T1000 (cell line): ENCODE data around the gene RERE.
"Not testable (repeated sequence)": the region's sequence is repeated elsewhere in the genome, so short reads cannot be mapped to it uniquely, and the experiment has no call there.

ENCODE experiments used
- DNase-seq: peaks from one replicate; lab custom pipeline; 2025; ENCODE audit warnings: mixed read lengths; lab: John Stamatoyannopoulos, UW

The RERE gene

GRCh38 chr1:8448911-8449661 lies 368.4 kb downstream of the RERE start:
- no peak for DNase-seq

- not testable (repeated sequence) for DNase-seq
Measured at GRCh38 chr1:8448505-8448904, 368.9 kb downstream of the RERE start.

GRCh38 chr1:8447616-8448150 lies 369.8 kb downstream of the RERE start:
- no peak for DNase-seq

- not testable (repeated sequence) for DNase-seq
Measured at GRCh38 chr1:8446119-8446518, 371.3 kb downstream of the RERE start.

- no peak for DNase-seq
Measured at GRCh38 chr1:8443558-8444194, 373.8 kb downstream of the RERE start.

- no peak for DNase-seq
Measured at GRCh38 chr1:8441426-8441825, 376.0 kb downstream of the RERE start.

GRCh38 chr1:8439015-8439702 lies 378.3 kb downstream of the RERE start:
- DNase-seq, result no peak

- DNase-seq, result no peak
Measured at GRCh38 chr1:8438489-8438888, 379.0 kb downstream of the RERE start.

- DNase-seq, result no peak
Measured at GRCh38 chr1:8437347-8437746, 380.1 kb downstream of the RERE start.

- DNase-seq, result no peak
Measured at GRCh38 chr1:8435569-8436071, 381.8 kb downstream of the RERE start.

- no peak for DNase-seq
Measured at GRCh38 chr1:8434101-8434500, 383.3 kb downstream of the RERE start.

- no peak for DNase-seq
Measured at GRCh38 chr1:8431784-8432183, 385.7 kb downstream of the RERE start.

- DNase-seq, result no peak
Measured at GRCh38 chr1:8431019-8431418, 386.4 kb downstream of the RERE start.

- no peak for DNase-seq
Measured at GRCh38 chr1:8430476-8430875, 387.0 kb downstream of the RERE start.

- DNase-seq, result no peak
Measured at GRCh38 chr1:8429549-8430110, 387.8 kb downstream of the RERE start.

- no peak for DNase-seq
Measured at GRCh38 chr1:8428441-8428840, 389.0 kb downstream of the RERE start.

GRCh38 chr1:8427986-8428385 lies 389.5 kb downstream of the RERE start:
- no peak for DNase-seq

GRCh38 chr1:8427493-8427892 lies 389.9 kb downstream of the RERE start:
- no peak for DNase-seq

- DNase-seq, result no peak
Measured at GRCh38 chr1:8426996-8427395, 390.4 kb downstream of the RERE start.

- no peak for DNase-seq
Measured at GRCh38 chr1:8425781-8426161, 391.7 kb downstream of the RERE start.

- no peak for DNase-seq
Measured at GRCh38 chr1:8425150-8425780, 392.2 kb downstream of the RERE start.
